SK-N-SH (cell line): ENCODE results near the gene SPRY4. TPM values are rescaled to one million over a fixed set of nuclear protein-coding genes. Genes with fewer than 3 reads are reported as not detected.
A peak's percentile ranks its signal among the peaks of the same experiment; 100 is the strongest.

ENCODE experiments used
- CTCF ChIA-PET: fragments of 300-600, 350-600 bp; formaldehyde crosslinking; extraction: SDS; loops from one replicate; lab custom pipeline; 2021; lab: Yijun Ruan, JAX
- POLR2A ChIA-PET: fragments of 350-600 bp; sonication (Branson Sonifier 250); formaldehyde crosslinking; extraction: SDS; loops from one replicate; lab custom pipeline; 2020; ENCODE audit warnings: antibody characterized with exemption, inconsistent platforms; lab: Yijun Ruan, JAX
- DNase-seq: peaks from one replicate; pipeline ENCODE4 v3.0.0; 2012
- H2AFZ ChIP-seq: fragments of 200-600 bp; sonication (generic); 2 replicates; pipeline ENCODE4 v1.8.1; 2016; ENCODE audit warnings: antibody characterized with exemption, mild to moderate bottlenecking, low read depth
- H3F3A ChIP-seq: fragments of 200-600 bp; sonication (generic); replicated peaks from 2 replicates; pipeline ENCODE3; 2016; ENCODE audit warnings: antibody characterized with exemption, mild to moderate bottlenecking; ENCODE audit not compliant: insufficient read depth
- H3K27ac ChIP-seq, 2 experiments: fragments of 200-500 bp in 1 of 2; fragments of 200-600 bp in 1 of 2; sonication (Bioruptor generic) in 1 of 2; sonication (generic), shearing (Covaris generic) in 1 of 2; 2 replicates each; pipeline versions ENCODE4 v1.5.1 to v1.6.1; 2014 to 2016; ENCODE audit warnings: low read depth in 2 of 2, inconsistent platforms in 1 of 2, low read length in 1 of 2, mild to moderate bottlenecking in 1 of 2, mixed read lengths in 1 of 2
- H3K27me3 ChIP-seq: fragments of 200-600 bp; sonication (generic), shearing (Covaris generic); 2 replicates; pipeline ENCODE4 v1.6.1; 2016; ENCODE audit warnings: mixed run types; ENCODE audit not compliant: insufficient read depth
- H3K36me3 ChIP-seq, 2 experiments: fragments of 200-500 bp in 1 of 2; fragments of 200-600 bp in 1 of 2; sonication (Bioruptor generic) in 1 of 2; sonication (generic) in 1 of 2; replicated peaks in 1 of 2; 2 replicates each; pipeline versions ENCODE3 to v1.5.1; 2014 to 2016; ENCODE audit warnings: low read length in 1 of 2, mild to moderate bottlenecking in 1 of 2; ENCODE audit not compliant: insufficient read depth in 2 of 2, control insufficient read depth in 1 of 2
- H3K4me1 ChIP-seq, 2 experiments: fragments of 200-500 bp in 1 of 2; fragments of 200-600 bp in 1 of 2; sonication (Bioruptor generic) in 1 of 2; sonication (generic), shearing (Covaris generic) in 1 of 2; 2 replicates each; pipeline versions ENCODE4 v1.5.1 to v1.6.1; 2014 to 2016; ENCODE audit warnings: low read depth in 1 of 2, low read length in 1 of 2, mixed run types in 1 of 2; ENCODE audit not compliant: insufficient read depth in 2 of 2, control insufficient read depth in 1 of 2
- H3K4me2 ChIP-seq: fragments of 200-600 bp; sonication (generic), shearing (Covaris generic); 2 replicates; pipeline ENCODE4 v1.6.1; 2017; ENCODE audit warnings: mixed run types
- H3K4me3 ChIP-seq, 2 experiments: fragments of 200-500 bp in 1 of 2; fragments of 200-600 bp in 1 of 2; sonication (Bioruptor generic) in 1 of 2; sonication (generic), shearing (Covaris generic) in 1 of 2; 2 replicates each; pipeline versions ENCODE4 v1.5.1 to v1.8.1; 2014 to 2016; ENCODE audit warnings: low read depth in 2 of 2, inconsistent platforms in 1 of 2, low read length in 1 of 2, mild to moderate bottlenecking in 1 of 2, mixed read lengths in 1 of 2, moderate library complexity in 1 of 2
- H3K79me2 ChIP-seq: fragments of 200-600 bp; sonication (generic); 2 replicates; pipeline ENCODE4 v1.8.1; 2017; ENCODE audit warnings: mild to moderate bottlenecking; ENCODE audit not compliant: insufficient read depth
- H3K9ac ChIP-seq: fragments of 200-600 bp; sonication (generic); 2 replicates; pipeline ENCODE4 v1.6.1; 2017; ENCODE audit warnings: mixed run types
- H3K9me2 ChIP-seq: fragments of 200-600 bp; sonication (generic); 2 replicates; pipeline ENCODE4 v1.6.1; 2017; ENCODE audit warnings: mixed run types
- H3K9me3 ChIP-seq: fragments of 200-600 bp; sonication (generic); 2 replicates; pipeline ENCODE4 v1.6.1; 2017; ENCODE audit warnings: mixed run types, mild to moderate bottlenecking, moderate library complexity
- H4K20me1 ChIP-seq: fragments of 200-600 bp; sonication (generic); 2 replicates; pipeline ENCODE4 v1.6.1; 2017; ENCODE audit warnings: mild to moderate bottlenecking, mixed run types; ENCODE audit not compliant: insufficient read depth
- CHD2 ChIP-seq: fragments of 150-350 bp; IDR thresholded peaks from 2 replicates; pipeline ENCODE4 v1.6.1; 2018; ENCODE audit warnings: low read length; ENCODE audit not compliant: partially characterized antibody
- EP300 ChIP-seq, 2 experiments: IDR thresholded peaks; 2 replicates each; pipeline versions ENCODE4 v1.4.0 to v1.6.1; 2012; ENCODE audit warnings: borderline replicate concordance in 1 of 2, low read depth in 1 of 2, low read length in 1 of 2
- JUND ChIP-seq: IDR thresholded peaks from 2 replicates; pipeline ENCODE4 v1.4.0; 2012
- MAX ChIP-seq: IDR thresholded peaks from 2 replicates; pipeline ENCODE4 v1.4.0; 2012; ENCODE audit warnings: low read depth
- PBX3 ChIP-seq: IDR thresholded peaks from 2 replicates; pipeline ENCODE4; 2012
- REST ChIP-seq: IDR thresholded peaks from 2 replicates; pipeline ENCODE4 v1.6.1; 2012; ENCODE audit warnings: mild to moderate bottlenecking, low read depth, low read length, moderate library complexity
- TAF1 ChIP-seq: IDR thresholded peaks from 2 replicates; pipeline ENCODE4 v1.6.1; 2012; ENCODE audit warnings: low read depth, mild to moderate bottlenecking, low read length, moderate library complexity, borderline replicate concordance
- YY1 ChIP-seq: IDR thresholded peaks from 2 replicates; pipeline ENCODE4 v1.4.0; 2012; ENCODE audit warnings: low read depth, mild to moderate bottlenecking
- WGBS: methylation state at CpG from one replicate; pipeline ENCODE4 v1.1.6; 2017; ENCODE audit warnings: low lambda C conversion rate; 5-methylcytosine and 5-hydroxymethylcytosine counted together
- polyA plus RNA-seq, 3 experiments: library from polyadenylated mRNA; depleted of rRNA; stranded (reverse); fragments of >200 nt; gene quantifications; 2 replicates each; pipeline ENCODE4 v1.2.3, GENCODE V29; 2012

Gene SPRY4
- polyA plus RNA-seq, 1 of the 3 experiments (the other 2 are of a cell fraction), result 18.0 TPM

- no peak overlapping the region for H3K4me3 ChIP-seq
- H3K27me3 ChIP-seq, result no peaks in the 10 kb centered on the region
- peaks cover 3% of the 10 kb centered on the region for H3F3A ChIP-seq
- H3K79me2 ChIP-seq, result no peaks in the 10 kb centered on the region
- TF ChIP-seq PBX3 (0 out of 2 replicates have a peak, but pooled peaks have one; percentile 5), CHD2 (no peak), REST (no peak)
- TF ChIP-seq, all 33 proteins: peak for 1
- H3K27ac ChIP-seq, result peak overlapping the region in 1 of 2 experiments; percentile 58; a peak in 1 of 4 replicates
- no peaks in the 10 kb centered on the region for H4K20me1 ChIP-seq
- peak; percentile 47 for DNase-seq
- H3K4me2 ChIP-seq, result no peak overlapping the region
- no peaks in the 10 kb centered on the region for H3K36me3 ChIP-seq
- H2AFZ ChIP-seq, result no peak overlapping the region
- no peaks in the 10 kb centered on the region for H3K9me2 ChIP-seq
- H3K9me3 ChIP-seq, result no peaks in the 10 kb centered on the region
- H3K9ac ChIP-seq, result no peak overlapping the region
- peaks cover 0 to 28% of the 10 kb centered on the region in 2 experiments; a peak in 1 of 4 replicates for H3K4me1 ChIP-seq
- ChIA-PET POLR2A (interaction anchor here (1.2 kb wide), 1 partner anchor 45 kb away, joined by 3 read pairs; the partner anchor contains the start of gene SPRY4), CTCF (interaction anchor here (0.6 to 2.6 kb wide), 5 partner anchors 8 to 110 kb away, joined by 3 to 9 read pairs (median 4); partner anchors contain the start of gene SPRY4)
- 77% methylated on average over 11 of the region's 17 CpGs for WGBS
These were observed 44.5 kb downstream of the SPRY4 start for GRCh38 chr5:142280066-142281007.

- Histone ChIP-seq H3K79me2 (no peaks in the 10 kb centered on the region), H3K36me3 (no peaks in the 10 kb centered on the region), H2AFZ (no peak overlapping the region), H3K9me2 (no peaks in the 10 kb centered on the region), H4K20me1 (no peaks in the 10 kb centered on the region), H3K27me3 (no peaks in the 10 kb centered on the region), H3F3A (peaks cover 3% of the 10 kb centered on the region), H3K9me3 (no peaks in the 10 kb centered on the region), H3K9ac (no peak overlapping the region), H3K4me3 (no peak overlapping the region), H3K4me1 (peaks cover 0 to 28% of the 10 kb centered on the region in 2 experiments; a peak in 1 of 4 replicates), H3K27ac (peak overlapping the region in 1 of 2 experiments; percentile 58; a peak in 1 of 4 replicates), H3K4me2 (no peak overlapping the region)
- TF ChIP-seq YY1 (no peak), JUND (no peak), REST (no peak), CHD2 (no peak), MAX (no peak), TAF1 (no peak), EP300 (IDR thresholded peaks at IDR 0.05; ENCODE audit: borderline replicate concordance in 1 of 2, low read depth in 1 of 2, low read length in 1 of 2) (no peak)
- no peak for DNase-seq
- POLR2A ChIA-PET, result interaction anchor here (1.3 kb wide), 1 partner anchor 11 kb away, joined by 3 read pairs; no protein-coding TSS in a partner anchor
- CTCF ChIA-PET, result interaction anchor here (0.7 to 1.7 kb wide), 2 partner anchors 16 to 127 kb away, joined by 3 to 7 read pairs; no protein-coding TSS in a partner anchor
- 89% methylated on average over 1 of the region's 1 CpG for WGBS
These were observed 46.2 kb downstream of the SPRY4 start for GRCh38 chr5:142278627-142279026.
